ENCODE data around the gene ELK3. TPM values are rescaled to one million over a fixed set of nuclear protein-coding genes. Genes with fewer than 3 reads are reported as not detected.

The ELK3 gene
- total RNA-seq, 2 donors from 2014 or later = 4.9 to 8.0 TPM

- ATAC-seq = no peak
- H3K36me3 ChIP-seq (replicated peaks in 1 of 2; ENCODE audit: insufficient read depth in 1 of 2, low read depth in 2 of 2) = peaks cover 0 to 2% of the 10 kb centered on the region in 2 donors
- H3K4me3 ChIP-seq = no peak overlapping the region
- TF ChIP-seq, protein P1, sequence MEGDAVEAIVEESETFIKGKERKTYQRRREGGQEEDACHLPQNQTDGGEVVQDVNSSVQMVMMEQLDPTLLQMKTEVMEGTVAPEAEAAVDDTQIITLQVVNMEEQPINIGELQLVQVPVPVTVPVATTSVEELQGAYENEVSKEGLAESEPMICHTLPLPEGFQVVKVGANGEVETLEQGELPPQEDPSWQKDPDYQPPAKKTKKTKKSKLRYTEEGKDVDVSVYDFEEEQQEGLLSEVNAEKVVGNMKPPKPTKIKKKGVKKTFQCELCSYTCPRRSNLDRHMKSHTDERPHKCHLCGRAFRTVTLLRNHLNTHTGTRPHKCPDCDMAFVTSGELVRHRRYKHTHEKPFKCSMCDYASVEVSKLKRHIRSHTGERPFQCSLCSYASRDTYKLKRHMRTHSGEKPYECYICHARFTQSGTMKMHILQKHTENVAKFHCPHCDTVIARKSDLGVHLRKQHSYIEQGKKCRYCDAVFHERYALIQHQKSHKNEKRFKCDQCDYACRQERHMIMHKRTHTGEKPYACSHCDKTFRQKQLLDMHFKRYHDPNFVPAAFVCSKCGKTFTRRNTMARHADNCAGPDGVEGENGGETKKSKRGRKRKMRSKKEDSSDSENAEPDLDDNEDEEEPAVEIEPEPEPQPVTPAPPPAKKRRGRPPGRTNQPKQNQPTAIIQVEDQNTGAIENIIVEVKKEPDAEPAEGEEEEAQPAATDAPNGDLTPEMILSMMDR (IDR thresholded peaks at IDR 0.05) = no peak
- TF ChIP-seq POLR2A (IDR thresholded peaks at IDR 0.05) = no peak
- H3K27me3 ChIP-seq = no peaks in the 10 kb centered on the region
- intact Hi-C loops (cut with DNase I) = no loop called here
- H3K9me3 ChIP-seq = no peaks in the 10 kb centered on the region
- WGBS, 2 donors = 85 to 92% methylated on average over 2 of the region's 2 CpGs
- no peak for DNase-seq
- H3K4me1 ChIP-seq = peaks cover 82% of the 10 kb centered on the region
- H3K27ac ChIP-seq = no peak overlapping the region
These were observed 66.1 kb downstream of the ELK3 start for GRCh38 chr12:96260231-96260630.

GRCh38 chr12:96260644-96261043, 66.5 kb downstream of the ELK3 start:
- WGBS, 2 donors = 67 to 82% methylated on average over 3 of the region's 3 CpGs
- H3K4me1 ChIP-seq = peaks cover 82% of the 10 kb centered on the region
- TF ChIP-seq, protein P1 (IDR thresholded peaks at IDR 0.05) = no peak
- TF ChIP-seq POLR2A (IDR thresholded peaks at IDR 0.05) = no peak
- DNase-seq (no peak), ATAC-seq (no peak)
- no peak overlapping the region for H3K4me3 ChIP-seq
- peaks cover 0 to 2% of the 10 kb centered on the region in 2 donors for H3K36me3 ChIP-seq (replicated peaks in 1 of 2; ENCODE audit: insufficient read depth in 1 of 2, low read depth in 2 of 2)
- H3K27ac ChIP-seq = no peak overlapping the region
- H3K9me3 ChIP-seq = no peaks in the 10 kb centered on the region
- no peaks in the 10 kb centered on the region for H3K27me3 ChIP-seq
- intact Hi-C loops (cut with DNase I) = no loop called here

- DNase-seq (no peak), ATAC-seq (no peak)
- no peak overlapping the region for H3K4me3 ChIP-seq
- H3K36me3 ChIP-seq (replicated peaks in 1 of 2; ENCODE audit: insufficient read depth in 1 of 2, low read depth in 2 of 2) = peaks cover 0 to 2% of the 10 kb centered on the region in 2 donors
- no peak for TF ChIP-seq POLR2A (IDR thresholded peaks at IDR 0.05)
- TF ChIP-seq, protein P1 (IDR thresholded peaks at IDR 0.05) = no peak
- no peak overlapping the region for H3K27ac ChIP-seq
- H3K9me3 ChIP-seq = no peaks in the 10 kb centered on the region
- H3K4me1 ChIP-seq = peaks cover 76% of the 10 kb centered on the region
- no peaks in the 10 kb centered on the region for H3K27me3 ChIP-seq
- WGBS, 2 donors = 95% methylated on average over 5 of the region's 5 CpGs
- intact Hi-C loops (cut with DNase I) = no loop called here
These were observed 67.4 kb downstream of the ELK3 start for GRCh38 chr12:96261557-96261956.

DNA sequence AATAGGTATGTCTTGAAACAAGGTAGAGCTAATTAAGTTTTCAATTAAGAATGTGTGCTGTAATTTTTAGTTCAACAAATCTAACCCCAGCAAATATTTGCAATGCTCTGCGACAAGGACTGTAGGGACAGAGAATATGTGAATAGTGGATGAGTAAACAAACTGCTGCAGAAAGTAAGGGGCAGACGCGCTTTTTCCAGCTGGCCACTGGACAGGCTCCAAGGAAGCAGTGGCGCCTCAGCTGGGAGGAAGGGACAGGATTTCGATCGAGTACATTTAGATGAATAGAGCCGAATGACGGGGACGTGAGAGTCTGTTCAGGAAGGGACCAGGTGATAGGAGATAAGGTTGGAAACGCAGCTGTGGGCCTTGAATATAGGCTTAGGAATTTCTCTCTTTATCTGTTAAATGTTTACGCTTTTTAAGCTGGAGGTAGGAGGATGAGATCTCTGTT, 69.3 kb downstream of the ELK3 start:
- no peak for TF ChIP-seq POLR2A (IDR thresholded peaks at IDR 0.05)
- TF ChIP-seq, protein P1 (IDR thresholded peaks at IDR 0.05) = no peak
- Histone ChIP-seq H3K27ac (peak overlapping the region in 3 of 4 donors; percentile 6 to 71 (median 69)), H3K4me3 (no peak overlapping the region), H3K4me1 (peaks cover 57% of the 10 kb centered on the region), H3K9me3 (no peaks in the 10 kb centered on the region), H3K27me3 (no peaks in the 10 kb centered on the region), H3K36me3 (replicated peaks in 1 of 2; ENCODE audit: insufficient read depth in 1 of 2, low read depth in 2 of 2) (peaks cover 0 to 2% of the 10 kb centered on the region in 2 donors)
- intact Hi-C loops (cut with DNase I) = no loop called here
- WGBS, 2 donors = 27 to 32% methylated on average over 11 of the region's 11 CpGs
- DNase-seq = peak; percentile 66 to 79 (median 76)
- ATAC-seq = peak; percentile 80

DNA sequence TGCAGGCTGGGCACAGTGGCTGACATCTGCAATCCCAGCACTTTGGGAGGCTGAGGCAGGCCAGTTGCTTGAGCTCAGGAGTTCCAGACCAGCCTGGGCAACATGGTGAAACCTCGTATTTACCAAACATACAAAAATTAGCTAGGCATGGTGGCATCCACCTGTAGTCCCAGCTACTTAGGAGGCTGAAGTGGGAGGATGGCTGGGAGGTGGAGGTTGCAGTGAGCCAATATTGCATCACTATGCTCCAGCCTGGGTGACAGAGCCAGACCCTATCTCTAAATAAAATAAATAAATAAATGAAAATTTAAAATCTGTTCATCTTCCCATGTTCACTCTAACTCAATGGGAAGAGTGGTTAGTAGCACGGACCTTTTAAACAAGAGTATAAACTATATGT, 71.2 kb downstream of the ELK3 start:
- intact Hi-C loops (cut with DNase I) = no loop called here
- no peak for DNase-seq
- H3K36me3 ChIP-seq (replicated peaks in 1 of 2; ENCODE audit: insufficient read depth in 1 of 2, low read depth in 2 of 2) = peaks cover 0 to 2% of the 10 kb centered on the region in 2 donors
- H3K27me3 ChIP-seq = no peaks in the 10 kb centered on the region
- peaks cover 44% of the 10 kb centered on the region for H3K4me1 ChIP-seq
- H3K9me3 ChIP-seq = no peaks in the 10 kb centered on the region
- WGBS, 2 donors = 67 to 85% methylated on average over 2 of the region's 2 CpGs
- ATAC-seq = no peak
- TF ChIP-seq POLR2A (IDR thresholded peaks at IDR 0.05) = no peak
- TF ChIP-seq, protein P1 (IDR thresholded peaks at IDR 0.05) = no peak
- no peak overlapping the region for H3K27ac ChIP-seq
- no peak overlapping the region for H3K4me3 ChIP-seq

Data from body of pancreas (tissue), 4 donors.